Stomach (tissue), 9 donors: ENCODE measurements around the gene EEF2K. TPM values are rescaled to one million over a fixed set of nuclear protein-coding genes. Genes with fewer than 3 reads are reported as not detected.

ENCODE experiments used
- DNase-seq, 2 donors: peaks; one replicate each; pipeline versions ENCODE4 v3.0.0 to v3.0.0-alpha.2; 2013 to 2019
- H3K27ac ChIP-seq, 5 donors: fragments of 200-600 bp in 4 of 5; sonication (generic) in 4 of 5; one replicate each; pipeline ENCODE4 v1.5.1; 2013 to 2019; ENCODE audit warnings: mild to moderate bottlenecking in 1 of 5, moderate library complexity in 1 of 5
- H3K27me3 ChIP-seq, 3 donors: fragments of 200-600 bp; sonication (generic); one replicate each; pipeline ENCODE4 v1.5.1; 2017 to 2019; ENCODE audit warnings: mixed run types in 1 of 3
- H3K36me3 ChIP-seq, 4 donors: fragments of 200-600 bp; sonication (generic); 1 replicate in 3 of 4; 2 replicates in 1 of 4; pipeline ENCODE4 v1.5.1; 2016 to 2019
- H3K4me1 ChIP-seq, 4 donors: fragments of 200-600 bp; sonication (generic); one replicate each; pipeline ENCODE4 v1.5.1; 2016 to 2019
- H3K4me3 ChIP-seq, 4 donors: fragments of 200-600 bp; sonication (generic) in 3 of 4; one replicate each; pipeline ENCODE4 v1.5.1; 2016 to 2019; ENCODE audit warnings: mild to moderate bottlenecking in 1 of 4
- H3K9me3 ChIP-seq, 4 donors: fragments of 200-600 bp; sonication (generic); one replicate each; pipeline ENCODE4 v1.5.1; 2016 to 2019
- EP300 ChIP-seq: sonication (generic); formaldehyde crosslinking; IDR thresholded peaks from one replicate; pipeline ENCODE4 v1.6.1; 2017; ENCODE audit warnings: antibody characterized with exemption
- POLR2A ChIP-seq, 4 donors: fragments of 450-650 bp; IDR thresholded peaks; one replicate each; pipeline ENCODE4 v1.6.1; 2016; ENCODE audit warnings: antibody characterized with exemption in 4 of 4, control low read depth in 2 of 4, mild to moderate bottlenecking in 1 of 4, moderate library complexity in 1 of 4
- POLR2AphosphoS5 ChIP-seq, 3 donors: sonication (generic); formaldehyde crosslinking; IDR thresholded peaks; one replicate each; pipeline ENCODE4 v1.6.1; 2016; ENCODE audit warnings: antibody characterized with exemption in 3 of 3
- WGBS, 5 donors: extraction: QIAGEN DNeasy Blood & Tissue Kit in 3 of 5; methylation state at CpG; one replicate each; pipeline versions ENCODE4 v1.1.5 to v1.1.7; 2013 to 2018; 5-methylcytosine and 5-hydroxymethylcytosine counted together
- intact Hi-C: fragments of 100-400 bp; cut with DNase I; formaldehyde crosslinking; loops from one replicate; pipeline ENCODE4 v1.15.1; 2023; ENCODE audit warnings: low total_unique reads
- polyA plus RNA-seq, 3 donors: library from polyadenylated mRNA; stranded (reverse); fragments of 200-250 nt; gene quantifications; one replicate each; pipeline ENCODE4 v1.2.3, GENCODE V29; 2013
- total RNA-seq, 5 donors: library from RNA; depleted of rRNA; stranded (reverse); fragments of >200 nt; gene quantifications; one replicate each; pipeline versions ENCODE4 v1.1.0 to v1.2.3, GENCODE V29; 2014 to 2016
- TF ChIP-seq, protein P1 (sequence below), 7 experiments: fragments of 450-650 bp in 4 of 7; fragments of 200-600 bp in 3 of 7; sonication (generic) in 3 of 7; IDR thresholded peaks; one replicate each; pipeline ENCODE4 v1.5.1; 2016 to 2019; ENCODE audit warnings: antibody characterized with exemption in 7 of 7, control low read depth in 2 of 7, mild to moderate bottlenecking in 1 of 7
- donor health status: healthy with polysubstance abuse.
- donor health status: Bipolar disorder and iron deficiency.
- donor health status: healthy.

EEF2K gene
- total and polyA plus RNA-seq, 8 donors, result 3.4 to 170 (median 27.1) TPM

- intact Hi-C loops, result no loop called here
- no peaks in the 10 kb centered on the region for H3K9me3 ChIP-seq
- WGBS, 5 donors, result 0 to 1% (median 1%) methylated on average over 37 to 43 of the region's 43 CpGs
- peaks cover 35 to 53% (median 44%) of the 10 kb centered on the region in 4 donors for H3K4me1 ChIP-seq
- TF ChIP-seq EP300 (no peak), POLR2A (IDR thresholded peaks at IDR 0.05) (peak in 2 of 4 donors; percentile 67 to 81), POLR2AphosphoS5 (IDR thresholded peaks at IDR 0.05) (peak; percentile 94 to 98 (median 97))
- TF ChIP-seq, protein P1, sequence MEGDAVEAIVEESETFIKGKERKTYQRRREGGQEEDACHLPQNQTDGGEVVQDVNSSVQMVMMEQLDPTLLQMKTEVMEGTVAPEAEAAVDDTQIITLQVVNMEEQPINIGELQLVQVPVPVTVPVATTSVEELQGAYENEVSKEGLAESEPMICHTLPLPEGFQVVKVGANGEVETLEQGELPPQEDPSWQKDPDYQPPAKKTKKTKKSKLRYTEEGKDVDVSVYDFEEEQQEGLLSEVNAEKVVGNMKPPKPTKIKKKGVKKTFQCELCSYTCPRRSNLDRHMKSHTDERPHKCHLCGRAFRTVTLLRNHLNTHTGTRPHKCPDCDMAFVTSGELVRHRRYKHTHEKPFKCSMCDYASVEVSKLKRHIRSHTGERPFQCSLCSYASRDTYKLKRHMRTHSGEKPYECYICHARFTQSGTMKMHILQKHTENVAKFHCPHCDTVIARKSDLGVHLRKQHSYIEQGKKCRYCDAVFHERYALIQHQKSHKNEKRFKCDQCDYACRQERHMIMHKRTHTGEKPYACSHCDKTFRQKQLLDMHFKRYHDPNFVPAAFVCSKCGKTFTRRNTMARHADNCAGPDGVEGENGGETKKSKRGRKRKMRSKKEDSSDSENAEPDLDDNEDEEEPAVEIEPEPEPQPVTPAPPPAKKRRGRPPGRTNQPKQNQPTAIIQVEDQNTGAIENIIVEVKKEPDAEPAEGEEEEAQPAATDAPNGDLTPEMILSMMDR (IDR thresholded peaks at IDR 0.05), result no peak
- peak overlapping the region; percentile 32 to 78 (median 58) for H3K4me3 ChIP-seq
- H3K27ac ChIP-seq, result peak overlapping the region; percentile 95 to 98 (median 98)
- no peaks in the 10 kb centered on the region for H3K27me3 ChIP-seq
- no peaks in the 10 kb centered on the region for H3K36me3 ChIP-seq
- peak; percentile 99 to 100 for DNase-seq
These were observed 15.1 kb upstream of the EEF2K start for GRCh38 chr16:22190776-22191531.

DNA sequence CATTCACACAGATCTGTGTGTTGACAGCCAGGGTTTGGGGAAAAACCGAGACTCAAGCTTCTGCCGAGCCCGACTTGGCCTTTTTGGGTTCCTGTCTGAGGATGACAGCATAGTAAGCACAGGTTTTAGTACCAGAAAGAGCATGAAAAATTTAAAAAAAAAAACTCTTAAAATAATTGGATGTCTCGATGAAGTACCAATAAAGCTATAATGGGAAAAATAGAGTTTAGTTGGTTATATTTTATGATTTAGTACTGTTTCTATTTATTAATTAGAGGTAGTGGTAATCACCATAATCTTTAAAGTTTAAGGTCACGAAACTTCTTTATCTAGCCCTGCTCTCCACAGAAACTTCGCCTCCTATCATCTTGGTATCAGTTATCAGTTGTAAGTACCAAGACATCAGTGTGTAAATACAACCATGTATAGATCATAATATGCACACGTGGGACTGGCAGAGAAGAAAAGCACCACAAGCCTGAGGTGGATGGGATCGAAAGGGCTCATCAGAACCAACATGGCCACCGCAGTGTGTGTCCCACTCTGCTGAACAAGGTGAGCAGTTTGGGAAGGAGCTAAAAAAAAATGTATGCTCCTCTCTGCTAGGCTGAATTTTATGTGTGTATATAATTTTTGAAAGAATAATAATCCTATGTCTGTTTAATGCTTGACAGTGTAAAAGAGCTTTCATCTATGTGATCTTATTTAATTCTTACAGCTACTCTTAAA, 14.4 kb upstream of the EEF2K start:
- Histone ChIP-seq H3K4me3 (peak overlapping the region; percentile 32 to 51 (median 44)), H3K27me3 (no peaks in the 10 kb centered on the region), H3K27ac (peak overlapping the region; percentile 95 to 98 (median 98)), H3K9me3 (no peaks in the 10 kb centered on the region), H3K4me1 (peaks cover 39 to 59% (median 51%) of the 10 kb centered on the region in 4 donors), H3K36me3 (no peaks in the 10 kb centered on the region)
- 6 to 8% (median 7%) methylated on average over 9 of the region's 9 CpGs for WGBS, 5 donors
- peak in 1 of 2 donors; percentile 78 for DNase-seq
- intact Hi-C loops, result no loop called here
- no peak for TF ChIP-seq EP300
- TF ChIP-seq, protein P1 (IDR thresholded peaks at IDR 0.05), result no peak
- TF ChIP-seq POLR2AphosphoS5 (IDR thresholded peaks at IDR 0.05), result no peak
- TF ChIP-seq POLR2A (IDR thresholded peaks at IDR 0.05), result no peak

GRCh38 chr16:22192261-22193062, 13.6 kb upstream of the EEF2K start:
- H3K4me3 ChIP-seq, result peak overlapping the region; percentile 32 to 51 (median 44)
- H3K27me3 ChIP-seq, result no peaks in the 10 kb centered on the region
- peak in 2 of 3 donors; percentile 23 to 55 for TF ChIP-seq POLR2AphosphoS5 (IDR thresholded peaks at IDR 0.05)
- no peak for TF ChIP-seq EP300
- peak in 1 of 4 donors; percentile 19 for TF ChIP-seq POLR2A (IDR thresholded peaks at IDR 0.05)
- TF ChIP-seq, protein P1 (IDR thresholded peaks at IDR 0.05), result no peak
- H3K27ac ChIP-seq, result peak overlapping the region; percentile 92 to 98 (median 98)
- H3K9me3 ChIP-seq, result no peaks in the 10 kb centered on the region
- H3K4me1 ChIP-seq, result peaks cover 39 to 59% (median 53%) of the 10 kb centered on the region in 4 donors
- intact Hi-C loops, result no loop called here
- peak; percentile 78 to 95 for DNase-seq
- no peaks in the 10 kb centered on the region for H3K36me3 ChIP-seq
- WGBS, 5 donors, result 17 to 22% (median 20%) methylated on average over 16 of the region's 16 CpGs

DNA sequence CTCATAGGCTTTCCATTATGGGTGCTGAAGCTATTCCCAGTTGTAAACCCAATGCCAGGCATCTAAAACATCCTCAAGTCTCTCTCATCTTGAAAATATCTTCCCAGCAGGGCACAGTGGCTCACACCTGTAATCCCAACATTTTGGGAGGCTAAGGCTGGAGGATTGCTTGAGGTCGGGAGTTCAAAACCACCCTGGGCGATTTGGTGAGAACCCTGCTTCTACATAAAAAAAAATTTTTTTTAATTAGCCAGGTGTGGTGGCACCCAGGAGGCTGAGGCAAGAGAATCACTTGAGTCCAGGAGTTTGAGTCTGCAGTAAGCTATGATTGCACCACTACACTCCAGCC, 13.0 kb upstream of the EEF2K start:
- 84 to 96% (median 91%) methylated on average over 2 of the region's 2 CpGs for WGBS, 5 donors
- Histone ChIP-seq H3K27me3 (no peaks in the 10 kb centered on the region), H3K9me3 (no peaks in the 10 kb centered on the region), H3K4me1 (peaks cover 39 to 58% (median 52%) of the 10 kb centered on the region in 4 donors), H3K36me3 (no peaks in the 10 kb centered on the region), H3K27ac (peak overlapping the region; percentile 34 to 98 (median 98)), H3K4me3 (no peak overlapping the region)
- TF ChIP-seq POLR2AphosphoS5 (IDR thresholded peaks at IDR 0.05), result no peak
- TF ChIP-seq POLR2A (IDR thresholded peaks at IDR 0.05), result no peak
- TF ChIP-seq EP300, result no peak
- TF ChIP-seq, protein P1 (IDR thresholded peaks at IDR 0.05), result no peak
- intact Hi-C loops, result no loop called here
- no peak for DNase-seq
